ENCODE measurements around the gene C11orf68. TPM values are rescaled to one million over a fixed set of nuclear protein-coding genes. Genes with fewer than 3 reads are reported as not detected.

C11orf68 gene
- total RNA-seq, 1 experiment from 2014 or later = 36.5 TPM

GRCh38 chr11:65945430-65945911, 26.6 kb upstream of the C11orf68 start, which contains the start of gene TSGA10IP:
TSGA10IP (plus strand) TSS chr11:65945480; CDS start chr11:65945676, 196 bp downstream.
- Histone ChIP-seq H3K9me2 (ENCODE audit: insufficient read depth) (no peaks in the 10 kb centered on the region), H3K9me3 (ENCODE audit: insufficient read depth, low read depth) (no peaks in the 10 kb centered on the region), H3F3A (ENCODE audit: insufficient read depth, low read depth) (no peaks in the 10 kb centered on the region), H3K36me3 (ENCODE audit: low read depth) (no peaks in the 10 kb centered on the region), H3K4me2 (no peak within 1 kb of the TSS), H4K20me1 (ENCODE audit: insufficient read depth) (no peaks in the 10 kb centered on the region), H3K27me3 (ENCODE audit: insufficient read depth, low read depth) (0 out of 2 replicates have a peak, but pooled peaks cover 6% of the 10 kb centered on the region), H2AFZ (no peak within 1 kb of the TSS), H3K4me3 (no peak within 1 kb of the TSS), H3K27ac (no peak within 1 kb of the TSS), H3K4me1 (replicated peaks; ENCODE audit: insufficient read depth) (no peaks in the 10 kb centered on the region), H3K79me2 (ENCODE audit: low read depth) (no peaks in the 10 kb centered on the region)
- TF ChIP-seq CTCF (conservative IDR thresholded peaks at IDR 0.05) (no peak), EZH2 (IDR thresholded peaks at IDR 0.05; ENCODE audit: low read depth) (no peak)
- DNase-seq = no peak
- no TSS peak for BruUV-seq (replicated peaks)
- intact Hi-C loops (cut with micrococcal nuclease; ENCODE audit: unreplicated experiment) = no loop called here
- CTCF ChIA-PET = no interaction called here
- POLR2A ChIA-PET (ENCODE audit: unreplicated experiment) = no interaction called here

GRCh38 chr11:65944767-65945166, 25.9 kb upstream of the C11orf68 start:
- Histone ChIP-seq H3K79me2 (ENCODE audit: low read depth) (no peaks in the 10 kb centered on the region), H3K4me1 (replicated peaks; ENCODE audit: insufficient read depth) (no peaks in the 10 kb centered on the region), H3K9me3 (ENCODE audit: insufficient read depth, low read depth) (no peaks in the 10 kb centered on the region), H3F3A (ENCODE audit: insufficient read depth, low read depth) (no peaks in the 10 kb centered on the region), H3K27ac (no peak overlapping the region), H2AFZ (no peak overlapping the region), H3K36me3 (ENCODE audit: low read depth) (no peaks in the 10 kb centered on the region), H3K27me3 (ENCODE audit: insufficient read depth, low read depth) (0 out of 2 replicates have a peak, but pooled peaks cover 6% of the 10 kb centered on the region), H3K4me3 (no peak overlapping the region), H3K4me2 (no peak overlapping the region), H4K20me1 (ENCODE audit: insufficient read depth) (no peaks in the 10 kb centered on the region), H3K9me2 (ENCODE audit: insufficient read depth) (no peaks in the 10 kb centered on the region)
- intact Hi-C loops (cut with micrococcal nuclease; ENCODE audit: unreplicated experiment) = no loop called here
- TF ChIP-seq CTCF (conservative IDR thresholded peaks at IDR 0.05) (no peak), EZH2 (IDR thresholded peaks at IDR 0.05; ENCODE audit: low read depth) (no peak)
- POLR2A ChIA-PET (ENCODE audit: unreplicated experiment) = no interaction called here
- BruUV-seq (replicated peaks) = no TSS peak
- CTCF ChIA-PET = no interaction called here
- no peak for DNase-seq

- H3K9me2 ChIP-seq (ENCODE audit: insufficient read depth) = no peaks in the 10 kb centered on the region
- H3K4me2 ChIP-seq = no peak overlapping the region
- POLR2A ChIA-PET (ENCODE audit: unreplicated experiment) = no interaction called here
- H3K36me3 ChIP-seq (ENCODE audit: low read depth) = no peaks in the 10 kb centered on the region
- H3K27ac ChIP-seq = no peak overlapping the region
- no peaks in the 10 kb centered on the region for H3K4me1 ChIP-seq (replicated peaks; ENCODE audit: insufficient read depth)
- TF ChIP-seq CTCF (conservative IDR thresholded peaks at IDR 0.05) (no peak), EZH2 (IDR thresholded peaks at IDR 0.05; ENCODE audit: low read depth) (no peak)
- no peak overlapping the region for H2AFZ ChIP-seq
- intact Hi-C loops (cut with micrococcal nuclease; ENCODE audit: unreplicated experiment) = no loop called here
- no peak for DNase-seq
- no peaks in the 10 kb centered on the region for H3K9me3 ChIP-seq (ENCODE audit: insufficient read depth, low read depth)
- H3F3A ChIP-seq (ENCODE audit: insufficient read depth, low read depth) = no peaks in the 10 kb centered on the region
- H4K20me1 ChIP-seq (ENCODE audit: insufficient read depth) = no peaks in the 10 kb centered on the region
- no peak overlapping the region for H3K4me3 ChIP-seq
- H3K27me3 ChIP-seq (ENCODE audit: insufficient read depth, low read depth) = 0 out of 2 replicates have a peak, but pooled peaks cover 6% of the 10 kb centered on the region
- no peaks in the 10 kb centered on the region for H3K79me2 ChIP-seq (ENCODE audit: low read depth)
- no TSS peak for BruUV-seq (replicated peaks)
- CTCF ChIA-PET = no interaction called here
These were observed 25.3 kb upstream of the C11orf68 start for GRCh38 chr11:65944191-65944590.
